Fibroblast of lung (primary cell): ENCODE results near the gene ERICH6.

Source experiments
- EZH2 ChIP-seq: IDR thresholded peaks from 2 replicates; pipeline ENCODE4 v1.5.1; 2012; ENCODE audit warnings: low read length, control low read depth, mild to moderate bottlenecking; ENCODE audit errors: missing control alignments
- TF ChIP-seq, protein P1 (sequence below), 2 donors: IDR thresholded peaks in 1 of 2; conservative IDR thresholded peaks in 1 of 2; 1 replicate in 1 of 2; 2 replicates in 1 of 2; pipeline ENCODE4 v1.5.1; 2011 to 2012; ENCODE audit warnings: low read length in 2 of 2, control low read depth in 1 of 2, inconsistent platforms in 1 of 2, low read depth in 1 of 2, mild to moderate bottlenecking in 1 of 2

DNA sequence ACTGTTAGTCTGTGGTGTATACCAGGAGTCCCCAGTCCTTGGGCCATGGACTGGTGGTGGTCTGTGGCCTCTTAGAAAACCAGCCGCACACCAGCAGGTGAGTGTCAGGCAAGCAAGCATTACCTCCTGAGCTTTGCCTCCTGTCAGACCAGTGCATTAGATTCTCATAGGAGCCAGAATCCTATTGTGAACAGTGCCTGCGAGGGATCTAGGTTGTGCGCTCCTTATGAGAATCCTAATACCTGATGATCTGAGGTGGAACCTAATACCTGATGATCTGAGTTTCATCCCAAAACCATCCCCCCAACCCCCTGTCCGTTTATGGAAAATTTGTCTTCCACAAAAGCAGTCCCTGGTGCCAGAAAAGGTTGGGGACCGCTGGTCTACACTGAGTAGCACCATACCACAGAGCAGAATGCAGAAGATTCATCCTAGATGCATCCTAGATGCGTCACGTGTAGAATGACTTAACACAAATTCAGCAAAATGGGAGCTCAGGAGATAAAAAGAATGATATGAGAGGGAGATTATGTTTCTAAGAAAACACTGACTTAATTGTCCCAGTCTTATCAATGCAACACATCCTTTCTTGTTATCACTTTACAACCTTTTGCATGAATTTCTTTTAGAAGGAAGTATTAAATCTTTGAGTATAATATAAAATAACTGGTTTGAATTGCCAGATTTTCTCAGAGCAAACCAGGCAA, 72.1 kb downstream of the ERICH6 start:
- TF ChIP-seq, protein P1, sequence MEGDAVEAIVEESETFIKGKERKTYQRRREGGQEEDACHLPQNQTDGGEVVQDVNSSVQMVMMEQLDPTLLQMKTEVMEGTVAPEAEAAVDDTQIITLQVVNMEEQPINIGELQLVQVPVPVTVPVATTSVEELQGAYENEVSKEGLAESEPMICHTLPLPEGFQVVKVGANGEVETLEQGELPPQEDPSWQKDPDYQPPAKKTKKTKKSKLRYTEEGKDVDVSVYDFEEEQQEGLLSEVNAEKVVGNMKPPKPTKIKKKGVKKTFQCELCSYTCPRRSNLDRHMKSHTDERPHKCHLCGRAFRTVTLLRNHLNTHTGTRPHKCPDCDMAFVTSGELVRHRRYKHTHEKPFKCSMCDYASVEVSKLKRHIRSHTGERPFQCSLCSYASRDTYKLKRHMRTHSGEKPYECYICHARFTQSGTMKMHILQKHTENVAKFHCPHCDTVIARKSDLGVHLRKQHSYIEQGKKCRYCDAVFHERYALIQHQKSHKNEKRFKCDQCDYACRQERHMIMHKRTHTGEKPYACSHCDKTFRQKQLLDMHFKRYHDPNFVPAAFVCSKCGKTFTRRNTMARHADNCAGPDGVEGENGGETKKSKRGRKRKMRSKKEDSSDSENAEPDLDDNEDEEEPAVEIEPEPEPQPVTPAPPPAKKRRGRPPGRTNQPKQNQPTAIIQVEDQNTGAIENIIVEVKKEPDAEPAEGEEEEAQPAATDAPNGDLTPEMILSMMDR (conservative IDR thresholded peaks at IDR 0.05 in 1 of 2, IDR thresholded peaks at IDR 0.05 in 1 of 2; ENCODE audit: low read depth in 1 of 2, low read length in 2 of 2), result no peak
- no peak for TF ChIP-seq EZH2
